GM21528 (cell line): ENCODE measurements around the gene PCDHB11.
"Not testable (repeated sequence)": the region's sequence is repeated elsewhere in the genome, so short reads cannot be mapped to it uniquely, and the experiment has no call there.

Experiments used
- ATAC-seq: cut with Tn5 transposase; IDR thresholded peaks from one replicate; pipeline ENCODE4 v1.9.1; 2021; ENCODE audit warnings: mild to moderate bottlenecking, moderate library complexity; ENCODE audit not compliant: unreplicated experiment, low FRiP score

PCDHB11 gene

GRCh38 chr5:141184117-141184855 lies 15.1 kb upstream of the PCDHB11 start:
- not testable (repeated sequence) for ATAC-seq

GRCh38 chr5:141186897-141187512 lies 12.4 kb upstream of the PCDHB11 start, which contains the start of gene PCDHB9:
Gene PCDHB9 (plus strand): TSS chr5:141187161. CDS start chr5:141187319, 158 bp downstream.
- no peak for ATAC-seq

- not testable (repeated sequence) for ATAC-seq
Measured at GRCh38 chr5:141188682-141189081, 10.7 kb upstream of the PCDHB11 start.

- not testable (repeated sequence) for ATAC-seq
Measured at GRCh38 chr5:141189131-141189530, 10.3 kb upstream of the PCDHB11 start.

- ATAC-seq: no peak
Measured at GRCh38 chr5:141192110-141192725, 7.2 kb upstream of the PCDHB11 start, which contains the start of gene PCDHB10. Gene PCDHB10 (plus strand): TSS chr5:141192353. CDS start chr5:141192553, 200 bp downstream.

GRCh38 chr5:141194332-141194731 lies 5.1 kb upstream of the PCDHB11 start:
- ATAC-seq: not testable (repeated sequence)

- ATAC-seq: no peak
Measured at GRCh38 chr5:141196363-141196762, 3.1 kb upstream of the PCDHB11 start.

GRCh38 chr5:141201126-141201525 lies 1.7 kb downstream of the PCDHB11 start:
- ATAC-seq: not testable (repeated sequence)

GRCh38 chr5:141201646-141202045 lies 2.2 kb downstream of the PCDHB11 start:
- not testable (repeated sequence) for ATAC-seq

- ATAC-seq: no peak
Measured at GRCh38 chr5:141208478-141208877, 9.1 kb downstream of the PCDHB11 start, which contains the start of gene PCDHB12. Gene PCDHB12 (plus strand): TSS chr5:141208719. CDS start chr5:141208908, 189 bp downstream.

- ATAC-seq: not testable (repeated sequence)
Measured at GRCh38 chr5:141210281-141210680, 10.9 kb downstream of the PCDHB11 start.

GRCh38 chr5:141210849-141211248 lies 11.4 kb downstream of the PCDHB11 start:
- not testable (repeated sequence) for ATAC-seq

GRCh38 chr5:141213656-141214339 lies 14.4 kb downstream of the PCDHB11 start, which contains the start of gene PCDHB13:
Gene PCDHB13 (plus strand): TSS chr5:141213919. CDS start chr5:141214124, 205 bp downstream.
- not testable (repeated sequence) for ATAC-seq

- ATAC-seq: not testable (repeated sequence)
Measured at GRCh38 chr5:141214583-141214982, 15.2 kb downstream of the PCDHB11 start.

GRCh38 chr5:141215504-141215903 lies 16.1 kb downstream of the PCDHB11 start:
- ATAC-seq: not testable (repeated sequence)

- not testable (repeated sequence) for ATAC-seq
Measured at GRCh38 chr5:141216035-141216434, 16.6 kb downstream of the PCDHB11 start.

- ATAC-seq: no peak
Measured at GRCh38 chr5:141223112-141223783, 23.8 kb downstream of the PCDHB11 start, which contains the start of gene PCDHB14. Gene PCDHB14 (plus strand): TSS chr5:141223343. CDS start chr5:141223506, 163 bp downstream.

GRCh38 chr5:141224844-141225243 lies 25.4 kb downstream of the PCDHB11 start:
- ATAC-seq: not testable (repeated sequence)

GRCh38 chr5:141225421-141225820 lies 26.0 kb downstream of the PCDHB11 start:
- ATAC-seq: not testable (repeated sequence)
